Measurements from ENCODE around the gene FHAD1. TPM values are rescaled to one million over a fixed set of nuclear protein-coding genes. Genes with fewer than 3 reads are reported as not detected.

FHAD1 gene
- total RNA-seq, 2 experiments from 2014 or later = not detected

DNA sequence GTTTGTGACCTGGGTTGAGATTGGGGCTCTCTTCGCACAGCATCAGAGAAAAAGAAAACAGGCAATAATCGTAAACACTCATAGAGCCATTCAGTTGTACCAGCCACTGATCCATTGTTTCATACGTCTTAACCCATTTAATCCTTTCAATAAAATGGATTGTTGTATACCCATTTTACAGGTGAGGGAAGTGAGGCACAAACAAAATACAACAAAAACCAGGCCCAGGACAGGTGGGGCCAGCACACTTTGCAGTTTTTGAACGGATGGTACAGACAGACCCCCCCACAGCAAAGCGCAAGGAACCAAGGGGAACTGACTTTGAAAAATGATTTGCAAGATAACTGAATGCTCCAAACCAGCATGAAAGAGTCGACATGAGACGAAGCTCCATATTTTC is 4.3 kb upstream of the FHAD1 start:
- no peaks in the 10 kb centered on the region for H3K9me3 ChIP-seq (ENCODE audit: low read length)
- H2AFZ ChIP-seq (ENCODE audit: low read length) = no peak overlapping the region
- no peaks in the 10 kb centered on the region for H3K36me3 ChIP-seq (ENCODE audit: insufficient read depth, low read length)
- ChIA-PET POLR2A (no interaction called here), CTCF (ENCODE audit: unreplicated experiment) (no interaction called here)
- no peaks in the 10 kb centered on the region for H4K20me1 ChIP-seq (ENCODE audit: insufficient read depth, low read length)
- intact Hi-C loops (cut with micrococcal nuclease; ENCODE audit: unreplicated experiment) = no loop called here
- DNase-seq (ENCODE audit: low spot score) = no peak
- no peak overlapping the region for H3K27ac ChIP-seq (ENCODE audit: low read depth, low read length, poor library complexity, severe bottlenecking)
- no peak overlapping the region for H3K4me3 ChIP-seq (ENCODE audit: low read depth, low read length, poor library complexity, severe bottlenecking)
- no peak for TF ChIP-seq EZH2phosphoT487 (IDR thresholded peaks at IDR 0.05; ENCODE audit: borderline replicate concordance, low read depth, low read length)
- TF ChIP-seq, protein P1, sequence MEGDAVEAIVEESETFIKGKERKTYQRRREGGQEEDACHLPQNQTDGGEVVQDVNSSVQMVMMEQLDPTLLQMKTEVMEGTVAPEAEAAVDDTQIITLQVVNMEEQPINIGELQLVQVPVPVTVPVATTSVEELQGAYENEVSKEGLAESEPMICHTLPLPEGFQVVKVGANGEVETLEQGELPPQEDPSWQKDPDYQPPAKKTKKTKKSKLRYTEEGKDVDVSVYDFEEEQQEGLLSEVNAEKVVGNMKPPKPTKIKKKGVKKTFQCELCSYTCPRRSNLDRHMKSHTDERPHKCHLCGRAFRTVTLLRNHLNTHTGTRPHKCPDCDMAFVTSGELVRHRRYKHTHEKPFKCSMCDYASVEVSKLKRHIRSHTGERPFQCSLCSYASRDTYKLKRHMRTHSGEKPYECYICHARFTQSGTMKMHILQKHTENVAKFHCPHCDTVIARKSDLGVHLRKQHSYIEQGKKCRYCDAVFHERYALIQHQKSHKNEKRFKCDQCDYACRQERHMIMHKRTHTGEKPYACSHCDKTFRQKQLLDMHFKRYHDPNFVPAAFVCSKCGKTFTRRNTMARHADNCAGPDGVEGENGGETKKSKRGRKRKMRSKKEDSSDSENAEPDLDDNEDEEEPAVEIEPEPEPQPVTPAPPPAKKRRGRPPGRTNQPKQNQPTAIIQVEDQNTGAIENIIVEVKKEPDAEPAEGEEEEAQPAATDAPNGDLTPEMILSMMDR (conservative IDR thresholded peaks at IDR 0.05; ENCODE audit: low read length) = no peak
- no peaks in the 10 kb centered on the region for H3K79me2 ChIP-seq (ENCODE audit: insufficient read depth, low read depth, low read length)
- H3K4me1 ChIP-seq (ENCODE audit: insufficient read depth, low read length, poor library complexity, severe bottlenecking) = no peaks in the 10 kb centered on the region
- H3K4me2 ChIP-seq (ENCODE audit: low read length) = no peak overlapping the region
- no TSS peak for BruUV-seq (replicated peaks)
- H3K9me2 ChIP-seq (ENCODE audit: insufficient read depth, low read length) = no peaks in the 10 kb centered on the region

DNA sequence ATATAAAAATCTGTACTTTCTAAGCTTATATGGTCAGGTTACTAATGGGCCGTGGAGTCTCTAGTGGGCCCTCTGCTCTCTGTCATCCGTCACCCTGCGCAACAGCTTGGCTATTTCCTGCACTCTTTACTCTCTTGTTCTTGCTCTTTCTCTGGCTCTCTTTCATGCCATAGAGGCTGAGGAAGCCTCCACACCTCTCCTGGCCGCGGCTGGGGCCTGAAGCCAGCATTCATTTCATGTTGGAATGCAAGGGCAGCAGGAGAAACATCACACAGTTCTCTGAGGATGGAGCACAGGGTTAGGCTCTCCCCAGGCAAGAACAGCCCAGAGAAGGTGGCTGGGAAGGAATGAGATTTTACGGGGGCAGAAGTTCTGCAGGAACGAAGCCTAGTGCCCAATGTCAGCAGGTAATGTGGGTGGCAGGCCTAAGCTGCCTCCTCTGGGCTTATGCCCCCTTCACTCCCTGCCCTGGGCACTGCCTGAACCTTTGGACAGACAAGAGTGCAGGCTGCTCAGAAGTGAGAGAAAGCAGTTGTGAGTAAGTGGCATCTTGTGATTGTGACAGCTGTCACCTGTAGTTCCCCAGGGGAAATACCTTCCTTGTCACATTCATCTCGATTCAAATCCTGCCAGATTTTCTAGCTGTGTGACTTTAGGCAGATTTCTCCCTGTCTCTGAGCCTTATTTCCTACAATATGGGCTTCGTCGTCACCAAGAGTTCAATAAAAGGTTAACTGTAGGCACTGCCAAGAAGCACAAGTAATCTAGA is 3.6 kb upstream of the FHAD1 start:
- no peaks in the 10 kb centered on the region for H3K9me2 ChIP-seq (ENCODE audit: insufficient read depth, low read length)
- no peak overlapping the region for H3K4me3 ChIP-seq (ENCODE audit: low read depth, low read length, poor library complexity, severe bottlenecking)
- intact Hi-C loops (cut with micrococcal nuclease; ENCODE audit: unreplicated experiment) = no loop called here
- no peaks in the 10 kb centered on the region for H3K4me1 ChIP-seq (ENCODE audit: insufficient read depth, low read length, poor library complexity, severe bottlenecking)
- no peaks in the 10 kb centered on the region for H3K9me3 ChIP-seq (ENCODE audit: low read length)
- H3K27ac ChIP-seq (ENCODE audit: low read depth, low read length, poor library complexity, severe bottlenecking) = no peak overlapping the region
- CTCF ChIA-PET (ENCODE audit: unreplicated experiment) = no interaction called here
- no peak overlapping the region for H2AFZ ChIP-seq (ENCODE audit: low read length)
- H3K4me2 ChIP-seq (ENCODE audit: low read length) = no peak overlapping the region
- no TSS peak for BruUV-seq (replicated peaks)
- TF ChIP-seq, protein P1 (conservative IDR thresholded peaks at IDR 0.05; ENCODE audit: low read length) = no peak
- no peak for TF ChIP-seq EZH2phosphoT487 (IDR thresholded peaks at IDR 0.05; ENCODE audit: borderline replicate concordance, low read depth, low read length)
- no peak for DNase-seq (ENCODE audit: low spot score)
- H3K36me3 ChIP-seq (ENCODE audit: insufficient read depth, low read length) = no peaks in the 10 kb centered on the region
- POLR2A ChIA-PET = no interaction called here
- H4K20me1 ChIP-seq (ENCODE audit: insufficient read depth, low read length) = no peaks in the 10 kb centered on the region
- no peaks in the 10 kb centered on the region for H3K79me2 ChIP-seq (ENCODE audit: insufficient read depth, low read depth, low read length)

DNA sequence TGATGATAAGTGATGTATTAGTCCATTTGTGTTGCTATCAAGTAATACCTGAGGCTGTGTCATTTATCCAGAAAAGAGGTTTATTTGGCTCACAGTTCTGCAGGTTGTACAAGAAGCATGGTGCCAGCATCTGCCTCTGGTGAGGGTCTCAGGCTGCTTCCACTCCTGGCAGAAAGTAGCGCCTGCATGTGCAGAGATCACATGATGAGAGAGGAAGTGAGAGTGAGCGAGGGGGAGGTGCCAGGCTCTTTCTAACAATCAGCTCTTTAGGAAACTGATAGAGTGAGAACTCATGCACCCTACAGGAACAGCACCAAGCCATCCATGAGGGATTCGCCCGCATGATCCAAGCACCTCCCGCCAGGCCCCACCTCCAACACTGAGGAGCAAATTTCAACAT is 2.2 kb upstream of the FHAD1 start:
- H2AFZ ChIP-seq (ENCODE audit: low read length) = no peak overlapping the region
- intact Hi-C loops (cut with micrococcal nuclease; ENCODE audit: unreplicated experiment) = no loop called here
- H3K9me3 ChIP-seq (ENCODE audit: low read length) = no peaks in the 10 kb centered on the region
- H4K20me1 ChIP-seq (ENCODE audit: insufficient read depth, low read length) = no peaks in the 10 kb centered on the region
- no peak for DNase-seq (ENCODE audit: low spot score)
- no peaks in the 10 kb centered on the region for H3K36me3 ChIP-seq (ENCODE audit: insufficient read depth, low read length)
- H3K4me3 ChIP-seq (ENCODE audit: low read depth, low read length, poor library complexity, severe bottlenecking) = no peak overlapping the region
- no peak overlapping the region for H3K4me2 ChIP-seq (ENCODE audit: low read length)
- TF ChIP-seq, protein P1 (conservative IDR thresholded peaks at IDR 0.05; ENCODE audit: low read length) = no peak
- TF ChIP-seq EZH2phosphoT487 (IDR thresholded peaks at IDR 0.05; ENCODE audit: borderline replicate concordance, low read depth, low read length) = no peak
- BruUV-seq (replicated peaks) = no TSS peak
- POLR2A ChIA-PET = no interaction called here
- CTCF ChIA-PET (ENCODE audit: unreplicated experiment) = no interaction called here
- H3K79me2 ChIP-seq (ENCODE audit: insufficient read depth, low read depth, low read length) = no peaks in the 10 kb centered on the region
- H3K9me2 ChIP-seq (ENCODE audit: insufficient read depth, low read length) = no peaks in the 10 kb centered on the region
- H3K27ac ChIP-seq (ENCODE audit: low read depth, low read length, poor library complexity, severe bottlenecking) = no peak overlapping the region
- no peaks in the 10 kb centered on the region for H3K4me1 ChIP-seq (ENCODE audit: insufficient read depth, low read length, poor library complexity, severe bottlenecking)
